Loucy (cell line): ENCODE measurements around the gene CDT1.
A peak's percentile ranks its signal among the peaks of the same experiment; 100 is the strongest.

Source experiments
- EZH2phosphoT487 ChIP-seq: fragments of 200-600 bp; IDR thresholded peaks from 2 replicates; pipeline ENCODE4 v1.6.1; 2018; ENCODE audit warnings: antibody characterized with exemption, mild to moderate bottlenecking, moderate library complexity, borderline replicate concordance
- TF ChIP-seq, protein P1 (sequence below): fragments of 200-600 bp; sonication (generic); conservative IDR thresholded peaks from 2 replicates; pipeline ENCODE4 v1.5.1; 2014; ENCODE audit warnings: mild to moderate bottlenecking, antibody characterized with exemption, low read length

- TF ChIP-seq EZH2phosphoT487: no peak
- TF ChIP-seq, protein P1, sequence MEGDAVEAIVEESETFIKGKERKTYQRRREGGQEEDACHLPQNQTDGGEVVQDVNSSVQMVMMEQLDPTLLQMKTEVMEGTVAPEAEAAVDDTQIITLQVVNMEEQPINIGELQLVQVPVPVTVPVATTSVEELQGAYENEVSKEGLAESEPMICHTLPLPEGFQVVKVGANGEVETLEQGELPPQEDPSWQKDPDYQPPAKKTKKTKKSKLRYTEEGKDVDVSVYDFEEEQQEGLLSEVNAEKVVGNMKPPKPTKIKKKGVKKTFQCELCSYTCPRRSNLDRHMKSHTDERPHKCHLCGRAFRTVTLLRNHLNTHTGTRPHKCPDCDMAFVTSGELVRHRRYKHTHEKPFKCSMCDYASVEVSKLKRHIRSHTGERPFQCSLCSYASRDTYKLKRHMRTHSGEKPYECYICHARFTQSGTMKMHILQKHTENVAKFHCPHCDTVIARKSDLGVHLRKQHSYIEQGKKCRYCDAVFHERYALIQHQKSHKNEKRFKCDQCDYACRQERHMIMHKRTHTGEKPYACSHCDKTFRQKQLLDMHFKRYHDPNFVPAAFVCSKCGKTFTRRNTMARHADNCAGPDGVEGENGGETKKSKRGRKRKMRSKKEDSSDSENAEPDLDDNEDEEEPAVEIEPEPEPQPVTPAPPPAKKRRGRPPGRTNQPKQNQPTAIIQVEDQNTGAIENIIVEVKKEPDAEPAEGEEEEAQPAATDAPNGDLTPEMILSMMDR: peak; percentile 60
Measured at GRCh38 chr16:88815901-88816589, 12.5 kb downstream of the CDT1 start.
